HepG2 (cell line): ENCODE data around the gene WIZ. TPM values are rescaled to one million over a fixed set of nuclear protein-coding genes. Genes with fewer than 3 reads are reported as not detected.

ENCODE experiments used
- ATAC-seq: fragments of 200-7000 bp; cut with Tn5 transposase; 3 replicates; pipeline ENCODE4 v1.9.1; 2020; ENCODE audit warnings: mild to moderate bottlenecking, moderate library complexity
- BruUV-seq: library from RNA; stranded (reverse); fragments of 400-500 nt; replicated peaks from 2 replicates; lab custom pipeline; 2021; lab: Mats Ljungman, UMichigan
- CTCF ChIA-PET: fragments of 300-600 bp; formaldehyde crosslinking; extraction: SDS; loops from one replicate; lab custom pipeline; 2021; ENCODE audit warnings: low total read pairs, inconsistent platforms, low intra/inter-chr PET ratio; lab: Yijun Ruan, JAX
- POLR2A ChIA-PET: fragments of 350-600 bp; sonication (Branson Sonifier 250); formaldehyde crosslinking; loops from one replicate; lab custom pipeline; 2020; ENCODE audit warnings: antibody characterized with exemption, inconsistent platforms; lab: Yijun Ruan, JAX
- DNase-seq: peaks from one replicate; pipeline ENCODE4 v3.0.0-alpha.2; 2015; ENCODE audit warnings: low spot score
- FAIRE-seq: peaks from 3 replicates; lab custom pipeline; 2011; peaks lifted over from hg19 to GRCh38; lab: Jason Lieb, UNC
- H2AFZ ChIP-seq: one replicate; pipeline ENCODE4 v1.6.1; 2011; ENCODE audit warnings: low read length, inconsistent platforms
- H3K27ac ChIP-seq: fragments of 300-600 bp; 3 replicates; pipeline ENCODE4 v1.8.0; 2011; ENCODE audit warnings: mixed run types, mild to moderate bottlenecking, mixed read lengths, low read length, inconsistent platforms; ENCODE audit not compliant: insufficient read depth; ENCODE audit errors: extremely low read length
- H3K27me3 ChIP-seq, 2 experiments: fragments of 200-600 bp in 1 of 2; 2 replicates in 1 of 2; 3 replicates in 1 of 2; pipeline versions ENCODE4 v1.6.0 to v1.8.0; 2011; ENCODE audit warnings: low read length in 2 of 2, mild to moderate bottlenecking in 2 of 2, moderate library complexity in 2 of 2, inconsistent platforms in 1 of 2; ENCODE audit not compliant: insufficient read depth in 2 of 2, control insufficient read depth in 1 of 2
- H3K36me3 ChIP-seq, 2 experiments: fragments of 200-600 bp in 1 of 2; replicated peaks in 1 of 2; 2 replicates in 1 of 2; 3 replicates in 1 of 2; pipeline versions ENCODE4 v1.5.1 to v1.8.0; 2011; ENCODE audit warnings: low read length in 2 of 2, inconsistent platforms in 1 of 2; ENCODE audit not compliant: insufficient read depth in 2 of 2, control insufficient read depth in 1 of 2
- H3K4me1 ChIP-seq: 2 replicates; pipeline ENCODE4 v1.5.1; 2012; ENCODE audit warnings: low read length, inconsistent platforms; ENCODE audit not compliant: insufficient read depth
- H3K4me2 ChIP-seq: 2 replicates; pipeline ENCODE4 v1.6.0; 2011; ENCODE audit warnings: low read depth, low read length, inconsistent platforms
- H3K4me3 ChIP-seq, 3 experiments: fragments of 200-600 bp in 1 of 3; sonication (generic), shearing (Covaris generic) in 1 of 3; replicated peaks in 1 of 3; 2 replicates each; pipeline ENCODE4 v1.5.1; 2011 to 2016; ENCODE audit warnings: low read length in 3 of 3, inconsistent platforms in 2 of 3, low read depth in 2 of 3, mild to moderate bottlenecking in 2 of 3, control low read depth in 1 of 3, mixed read lengths in 1 of 3; ENCODE audit not compliant: insufficient read depth in 1 of 3
- H3K79me2 ChIP-seq: one replicate; pipeline ENCODE4 v1.6.1; 2011; ENCODE audit warnings: low read length, inconsistent platforms; ENCODE audit not compliant: insufficient read depth
- H3K9ac ChIP-seq: 2 replicates; pipeline ENCODE4 v1.6.0; 2011; ENCODE audit warnings: mild to moderate bottlenecking, low read depth, low read length, inconsistent platforms; ENCODE audit not compliant: insufficient read depth
- H3K9me3 ChIP-seq: 2 replicates; pipeline ENCODE4 v1.5.1; 2012; ENCODE audit warnings: mild to moderate bottlenecking, low read length
- H4K20me1 ChIP-seq: 2 replicates; pipeline ENCODE4 v1.6.0; 2011; ENCODE audit warnings: inconsistent platforms, mild to moderate bottlenecking, low read length, moderate library complexity; ENCODE audit not compliant: insufficient read depth
- CCAR2 ChIP-seq: fragments of 200-400 bp; formaldehyde crosslinking; optimal IDR thresholded peaks from 2 replicates; pipeline ENCODE3; 2018; ENCODE audit warnings: low read depth, mild to moderate bottlenecking, low read length, moderate library complexity
- CREBL2 ChIP-seq: sonication (generic); formaldehyde crosslinking; IDR thresholded peaks from 2 replicates; pipeline ENCODE4 v1.8.1; 2023; ENCODE audit warnings: missing genetic modification reagents, mild to moderate bottlenecking, borderline replicate concordance
- MEF2D ChIP-seq: sonication (generic); formaldehyde crosslinking; IDR thresholded peaks from 2 replicates; pipeline ENCODE4 v1.5.1; 2020; ENCODE audit warnings: mild to moderate bottlenecking, missing genetic modification reagents
- PAF1 ChIP-seq: IDR thresholded peaks from 2 replicates; pipeline ENCODE4 v1.6.1; 2016; ENCODE audit warnings: missing genetic modification reagents, missing compliant biosample characterization
- PCBP2 ChIP-seq: fragments of 200-400 bp; formaldehyde crosslinking; optimal IDR thresholded peaks from 2 replicates; pipeline ENCODE3; 2018; ENCODE audit warnings: low read length, low read depth; ENCODE audit not compliant: poor library complexity, severe bottlenecking
- POGZ ChIP-seq: sonication (generic); formaldehyde crosslinking; IDR thresholded peaks from 2 replicates; pipeline ENCODE4 v1.4.0; 2020; ENCODE audit warnings: mild to moderate bottlenecking, missing genetic modification reagents
- RFX1 ChIP-seq: fragments of 450-650 bp; IDR thresholded peaks from 2 replicates; pipeline ENCODE4 v1.6.1; 2017
- RFX5 ChIP-seq: IDR thresholded peaks from 2 replicates; pipeline ENCODE4 v1.6.1; 2011; ENCODE audit warnings: low read depth, low read length, improper control_type of control experiment
- SIN3B ChIP-seq: fragments of 150-350 bp; IDR thresholded peaks from 2 replicates; pipeline ENCODE4 v1.6.1; 2014; ENCODE audit warnings: low read length
- SMAD3 ChIP-seq: sonication (generic); formaldehyde crosslinking; IDR thresholded peaks from 2 replicates; pipeline ENCODE4 v1.4.0; 2020; ENCODE audit warnings: missing genetic modification reagents
- YEATS4 ChIP-seq: sonication (generic); formaldehyde crosslinking; IDR thresholded peaks from 2 replicates; pipeline ENCODE4 v1.4.0; 2020; ENCODE audit warnings: missing genetic modification reagents, borderline replicate concordance
- ZNF335 ChIP-seq: sonication (generic); formaldehyde crosslinking; IDR thresholded peaks from 2 replicates; pipeline ENCODE4 v1.4.0; 2020; ENCODE audit warnings: missing genetic modification reagents
- ZNF431 ChIP-seq: sonication (generic); formaldehyde crosslinking; IDR thresholded peaks from 2 replicates; pipeline ENCODE4 v1.9.0; 2022; ENCODE audit warnings: missing genetic modification reagents, low read depth, mild to moderate bottlenecking, borderline replicate concordance
- ZNF446 ChIP-seq: sonication (generic); formaldehyde crosslinking; IDR thresholded peaks from 2 replicates; pipeline ENCODE4 v1.5.0; 2020; ENCODE audit warnings: mild to moderate bottlenecking, missing genetic modification reagents
- ZNF460 ChIP-seq: sonication (generic); formaldehyde crosslinking; IDR thresholded peaks from 2 replicates; pipeline ENCODE4 v1.5.1; 2020; ENCODE audit warnings: missing genetic modification reagents, mild to moderate bottlenecking, borderline replicate concordance
- ZNF546 ChIP-seq: sonication (generic); formaldehyde crosslinking; conservative IDR thresholded peaks from 2 replicates; pipeline ENCODE4 v1.8.1; 2023; ENCODE audit warnings: mild to moderate bottlenecking, missing genetic modification reagents
- ZNF776 ChIP-seq: sonication (generic); formaldehyde crosslinking; IDR thresholded peaks from 2 replicates; pipeline ENCODE4 v1.4.0; 2020; ENCODE audit warnings: mild to moderate bottlenecking, missing genetic modification reagents
- WGBS: methylation state at CpG from one replicate; pipeline ENCODE4 v1.1.6; 2017; ENCODE audit warnings: low lambda C conversion rate; 5-methylcytosine and 5-hydroxymethylcytosine counted together
- in situ Hi-C: cut with HindIII; loops from 2 replicates; pipeline ENCODE4 v1.10.0; 2017; ENCODE audit warnings: low pct_unique_long_range_greater_than_20kb; ENCODE audit not compliant: extremely low pct_ligation_motif_present
- intact Hi-C: fragments of 100-400 bp; cut with micrococcal nuclease; formaldehyde crosslinking; loops from one replicate; pipeline ENCODE4 v1.10.0; 2022; ENCODE audit not compliant: unreplicated experiment
- polyA plus RNA-seq, 8 experiments: library from polyadenylated mRNA; depleted of rRNA in 3 of 8; stranded (reverse) in 7 of 8; unstranded in 1 of 8; fragments of >200 nt; fragmentation: Illumina TruSeq in 4 of 8; extraction: Trizol in 4 of 8; gene quantifications; 2 replicates each; pipeline versions ENCODE4 v1.2.1 to v1.2.3, GENCODE V29; 2011 to 2016; ENCODE audit warnings: low read depth in 4 of 8, missing spikeins in 1 of 8, mixed read lengths in 1 of 8; ENCODE audit not compliant: insufficient read depth in 1 of 8
- total RNA-seq, 5 experiments: library from RNA; depleted of rRNA; stranded (reverse); fragments of >200 nt; fragmentation: Illumina TruSeq; extraction: Trizol; gene quantifications; 2 replicates each; pipeline ENCODE4 v1.2.3, GENCODE V29; 2016; ENCODE audit warnings: low read depth in 1 of 5
- TF ChIP-seq, protein P1 (sequence below): sonication (generic); formaldehyde crosslinking; IDR thresholded peaks from 2 replicates; pipeline ENCODE4 v1.4.0; 2020; ENCODE audit warnings: missing genetic modification reagents
- TF ChIP-seq, protein P2 (sequence below): sonication (generic); formaldehyde crosslinking; IDR thresholded peaks from 2 replicates; pipeline ENCODE4 v1.5.0; 2020; ENCODE audit warnings: mild to moderate bottlenecking, missing genetic modification reagents, borderline replicate concordance

WIZ gene
- total and polyA plus RNA-seq, 2 of the 13 experiments (the other 11 are each of a cell fraction or from before 2014, with no cell fraction given) = 4.7 to 4.8 TPM

DNA sequence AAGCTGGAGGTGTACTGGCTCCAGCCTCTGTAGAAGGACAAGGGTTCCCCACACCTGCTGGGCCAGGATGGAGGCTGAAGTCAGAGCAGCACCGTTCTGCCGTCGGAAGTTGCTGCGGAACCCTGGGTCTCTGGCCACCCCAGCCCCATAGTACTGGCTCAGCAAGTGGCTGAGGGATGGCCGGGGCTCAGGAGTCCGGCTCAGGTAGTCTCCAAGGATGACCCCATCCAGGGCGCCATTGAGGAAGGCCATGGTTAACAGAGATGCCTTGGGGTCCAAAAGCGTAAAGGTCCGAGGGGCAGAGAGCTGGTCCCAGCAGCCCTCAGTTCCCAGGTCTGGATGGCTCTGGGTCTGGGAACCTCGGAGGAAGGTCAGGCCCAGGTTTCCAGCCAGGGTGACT is 25.9 kb upstream of the WIZ start:
- H3K4me2 ChIP-seq = no peak overlapping the region
- ChIA-PET POLR2A (no interaction called here), CTCF (no interaction called here)
- WGBS = 87% methylated on average over 6 of the region's 10 CpGs
- no peaks in the 10 kb centered on the region for H4K20me1 ChIP-seq
- no peaks in the 10 kb centered on the region for H3K79me2 ChIP-seq
- no peaks in the 10 kb centered on the region for H3K36me3 ChIP-seq
- DNase-seq (no peak), ATAC-seq (no peak), FAIRE-seq (no peak)
- H3K9me3 ChIP-seq = no peaks in the 10 kb centered on the region
- BruUV-seq = no TSS peak
- H3K4me3 ChIP-seq = no peak overlapping the region
- H3K9ac ChIP-seq = no peak overlapping the region
- intact Hi-C loops = loop anchor here (5.0 kb wide), 1 partner anchor 82 kb away; no protein-coding TSS in a partner anchor
- H2AFZ ChIP-seq = no peak overlapping the region
- no peak overlapping the region for H3K27ac ChIP-seq
- H3K27me3 ChIP-seq = no peaks in the 10 kb centered on the region
- TF ChIP-seq SIN3B = no peak
- no peak for TF ChIP-seq RFX5
- no peak for TF ChIP-seq ZNF460 (CRISPR knock-in tag)
- no peak for TF ChIP-seq PCBP2
- TF ChIP-seq MEF2D (CRISPR knock-in tag) = no peak
- no peak for TF ChIP-seq ZNF431
- TF ChIP-seq ZNF776 (CRISPR knock-in tag) = no peak
- no peak for TF ChIP-seq POGZ (CRISPR knock-in tag)
- TF ChIP-seq CCAR2 = no peak
- TF ChIP-seq ZNF446 (CRISPR knock-in tag) = no peak
- no peak for TF ChIP-seq ZNF546 (CRISPR knock-in tag)
- TF ChIP-seq PAF1 (CRISPR knock-in tag) = no peak
- no peak for TF ChIP-seq RFX1
- TF ChIP-seq, protein P1, sequence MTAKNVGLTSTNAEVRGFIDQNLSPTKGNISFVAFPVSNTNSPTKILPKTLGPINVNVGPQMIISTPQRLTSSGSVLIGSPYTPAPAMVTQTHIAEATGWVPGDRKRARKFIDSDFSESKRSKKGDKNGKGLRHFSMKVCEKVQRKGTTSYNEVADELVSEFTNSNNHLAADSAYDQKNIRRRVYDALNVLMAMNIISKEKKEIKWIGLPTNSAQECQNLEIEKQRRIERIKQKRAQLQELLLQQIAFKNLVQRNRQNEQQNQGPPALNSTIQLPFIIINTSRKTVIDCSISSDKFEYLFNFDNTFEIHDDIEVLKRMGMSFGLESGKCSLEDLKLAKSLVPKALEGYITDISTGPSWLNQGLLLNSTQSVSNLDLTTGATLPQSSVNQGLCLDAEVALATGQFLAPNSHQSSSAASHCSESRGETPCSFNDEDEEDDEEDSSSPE = no peak
- no peak for TF ChIP-seq SMAD3
- TF ChIP-seq CREBL2 = no peak
- no peak for TF ChIP-seq YEATS4 (CRISPR knock-in tag)
- TF ChIP-seq, protein P2, sequence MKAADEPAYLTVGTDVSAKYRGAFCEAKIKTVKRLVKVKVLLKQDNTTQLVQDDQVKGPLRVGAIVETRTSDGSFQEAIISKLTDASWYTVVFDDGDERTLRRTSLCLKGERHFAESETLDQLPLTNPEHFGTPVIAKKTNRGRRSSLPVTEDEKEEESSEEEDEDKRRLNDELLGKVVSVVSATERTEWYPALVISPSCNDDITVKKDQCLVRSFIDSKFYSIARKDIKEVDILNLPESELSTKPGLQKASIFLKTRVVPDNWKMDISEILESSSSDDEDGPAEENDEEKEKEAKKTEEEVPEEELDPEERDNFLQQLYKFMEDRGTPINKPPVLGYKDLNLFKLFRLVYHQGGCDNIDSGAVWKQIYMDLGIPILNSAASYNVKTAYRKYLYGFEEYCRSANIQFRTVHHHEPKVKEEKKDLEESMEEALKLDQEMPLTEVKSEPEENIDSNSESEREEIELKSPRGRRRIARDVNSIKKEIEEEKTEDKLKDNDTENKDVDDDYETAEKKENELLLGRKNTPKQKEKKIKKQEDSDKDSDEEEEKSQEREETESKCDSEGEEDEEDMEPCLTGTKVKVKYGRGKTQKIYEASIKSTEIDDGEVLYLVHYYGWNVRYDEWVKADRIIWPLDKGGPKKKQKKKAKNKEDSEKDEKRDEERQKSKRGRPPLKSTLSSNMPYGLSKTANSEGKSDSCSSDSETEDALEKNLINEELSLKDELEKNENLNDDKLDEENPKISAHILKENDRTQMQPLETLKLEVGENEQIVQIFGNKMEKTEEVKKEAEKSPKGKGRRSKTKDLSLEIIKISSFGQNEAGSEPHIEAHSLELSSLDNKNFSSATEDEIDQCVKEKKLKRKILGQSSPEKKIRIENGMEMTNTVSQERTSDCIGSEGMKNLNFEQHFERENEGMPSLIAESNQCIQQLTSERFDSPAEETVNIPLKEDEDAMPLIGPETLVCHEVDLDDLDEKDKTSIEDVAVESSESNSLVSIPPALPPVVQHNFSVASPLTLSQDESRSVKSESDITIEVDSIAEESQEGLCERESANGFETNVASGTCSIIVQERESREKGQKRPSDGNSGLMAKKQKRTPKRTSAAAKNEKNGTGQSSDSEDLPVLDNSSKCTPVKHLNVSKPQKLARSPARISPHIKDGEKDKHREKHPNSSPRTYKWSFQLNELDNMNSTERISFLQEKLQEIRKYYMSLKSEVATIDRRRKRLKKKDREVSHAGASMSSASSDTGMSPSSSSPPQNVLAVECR (CRISPR knock-in tag) = no peak
- TF ChIP-seq ZNF335 = no peak
- TF ChIP-seq, all 625 proteins: peak for 0
- peaks cover 34% of the 10 kb centered on the region for H3K4me1 ChIP-seq
- in situ Hi-C loops = no loop called here
